PC-9 (cell line): ENCODE measurements around the gene ERCC5.

ENCODE experiments used
- CTCF ChIP-seq: fragments of 200-600 bp; sonication (generic); conservative IDR thresholded peaks from 2 replicates; pipeline ENCODE4 v1.6.1; 2017; ENCODE audit warnings: mixed run types, antibody characterized with exemption, mild to moderate bottlenecking, moderate library complexity
- EZH2 ChIP-seq: fragments of 200-600 bp; sonication (generic); IDR thresholded peaks from 2 replicates; pipeline ENCODE4 v1.8.0; 2017; ENCODE audit warnings: antibody characterized with exemption, low read depth

- TF ChIP-seq CTCF (no peak), EZH2 (no peak)
These were observed 6.7 kb downstream of the ERCC5 start for GRCh38 chr13:102852556-102852955.
